MM.1S (cell line): Measurements from ENCODE around the gene PHLDB1.
"Not testable (repeated sequence)": the region's sequence is repeated elsewhere in the genome, so short reads cannot be mapped to it uniquely, and the experiment has no call there.

Source experiments
- DNase-seq: peaks from one replicate; pipeline ENCODE4 v3.0.0-alpha.2; 2015
- H2AFZ ChIP-seq: fragments of 300-600 bp; sonication (generic); 2 replicates; pipeline ENCODE4 v1.6.0; 2016; ENCODE audit warnings: antibody characterized with exemption, low read length
- H3F3A ChIP-seq: fragments of 300-600 bp; sonication (generic); 2 replicates; pipeline ENCODE4 v1.6.1; 2016; ENCODE audit warnings: mild to moderate bottlenecking, antibody characterized with exemption, low read length, moderate library complexity, mixed read lengths; ENCODE audit not compliant: insufficient read depth
- H3K27ac ChIP-seq: fragments of 300-600 bp; sonication (generic); 2 replicates; pipeline ENCODE4 v1.5.1; 2016; ENCODE audit warnings: mild to moderate bottlenecking, low read length
- H3K27me3 ChIP-seq: fragments of 300-600 bp; sonication (generic); replicated peaks from 2 replicates; pipeline ENCODE4 v1.6.0; 2016; ENCODE audit warnings: low read length; ENCODE audit not compliant: insufficient read depth
- H3K36me3 ChIP-seq: fragments of 300-600 bp; sonication (generic); replicated peaks from 2 replicates; pipeline ENCODE4 v1.6.1; 2016; ENCODE audit warnings: mild to moderate bottlenecking, low read length, mixed read lengths; ENCODE audit not compliant: insufficient read depth
- H3K4me1 ChIP-seq: fragments of 300-600 bp; sonication (generic); 2 replicates; pipeline ENCODE4 v1.6.1; 2016; ENCODE audit warnings: low read length, mixed read lengths
- H3K4me2 ChIP-seq: fragments of 300-600 bp; sonication (generic); 2 replicates; pipeline ENCODE4 v1.6.0; 2016; ENCODE audit warnings: low read depth, low read length
- H3K4me3 ChIP-seq: fragments of 300-600 bp; sonication (generic); 2 replicates; pipeline ENCODE4 v1.5.1; 2016; ENCODE audit warnings: low read length, mixed read lengths
- H3K79me2 ChIP-seq: fragments of 300-600 bp; sonication (generic); 2 replicates; pipeline ENCODE4 v1.6.1; 2016; ENCODE audit warnings: mixed run types, low read length, mixed read lengths
- H3K9ac ChIP-seq: fragments of 300-600 bp; sonication (generic); 2 replicates; pipeline ENCODE4 v1.6.1; 2016; ENCODE audit warnings: low read length, mixed read lengths
- H3K9me2 ChIP-seq: fragments of 300-600 bp; sonication (generic); replicated peaks from 2 replicates; pipeline ENCODE4 v1.6.1; 2016; ENCODE audit warnings: mild to moderate bottlenecking, low read length, mixed read lengths; ENCODE audit not compliant: insufficient read depth
- H3K9me3 ChIP-seq: fragments of 300-600 bp; sonication (generic); replicated peaks from 2 replicates; pipeline ENCODE4 v1.6.1; 2016; ENCODE audit warnings: mild to moderate bottlenecking, low read length, mixed read lengths; ENCODE audit not compliant: insufficient read depth
- H4K20me1 ChIP-seq: fragments of 300-600 bp; sonication (generic); 2 replicates; pipeline ENCODE4 v1.6.1; 2016; ENCODE audit warnings: mild to moderate bottlenecking, low read length, moderate library complexity, mixed read lengths; ENCODE audit not compliant: insufficient read depth
- CTCF ChIP-seq: fragments of 300-600 bp; sonication (generic); IDR thresholded peaks from 2 replicates; pipeline ENCODE4 v1.5.1; 2016; ENCODE audit warnings: antibody characterized with exemption, low read length, mixed read lengths
- EZH2 ChIP-seq: fragments of 300-600 bp; sonication (generic); optimal IDR thresholded peaks from 2 replicates; pipeline ENCODE3; 2017; ENCODE audit warnings: low read depth, mild to moderate bottlenecking, antibody characterized with exemption, low read length, mixed read lengths
- EZH2phosphoT487 ChIP-seq: fragments of 300-600 bp; sonication (generic); IDR thresholded peaks from 2 replicates; pipeline ENCODE4 v1.6.1; 2018; ENCODE audit warnings: antibody characterized with exemption, low read length

PHLDB1 gene

DNA sequence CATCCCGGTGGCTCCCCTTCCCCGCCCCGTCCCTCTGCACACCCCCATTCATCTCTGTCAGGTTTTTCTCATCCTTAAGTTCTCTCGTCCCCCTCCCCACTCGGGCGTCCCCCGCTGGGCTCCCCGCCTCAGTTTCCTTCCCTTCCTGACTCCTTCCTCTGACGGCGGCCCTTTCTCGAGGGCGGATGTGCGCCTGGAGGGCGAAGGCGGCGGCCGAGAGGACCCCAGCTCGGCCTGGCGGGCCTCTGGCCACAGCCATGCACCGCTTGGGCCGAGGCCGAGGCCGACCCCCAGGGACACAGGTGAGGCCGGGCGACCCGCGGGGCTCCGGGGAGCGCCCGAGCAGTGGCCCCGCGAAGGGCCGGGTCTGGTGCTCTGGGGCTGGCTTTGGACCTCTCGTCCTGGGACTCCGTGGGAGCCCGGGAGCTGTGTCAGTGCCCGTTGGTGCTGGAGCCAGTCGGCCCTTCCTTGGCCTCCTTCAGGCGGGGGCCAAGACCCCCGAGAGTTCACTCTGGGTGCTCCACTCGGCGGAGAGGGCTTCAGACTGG is 2.9 kb downstream of the PHLDB1 start:
- Histone ChIP-seq H3K4me2 (peak overlapping the region; percentile 99), H2AFZ (peak overlapping the region; percentile 80), H3K79me2 (no peaks in the 10 kb centered on the region), H3K9ac (peak overlapping the region; percentile 25; the same call in 1 of the 2 replicates), H3K36me3 (no peaks in the 10 kb centered on the region), H3K4me1 (peaks cover 11% of the 10 kb centered on the region; the same call in 1 of the 2 replicates), H3K27me3 (peaks cover 46% of the 10 kb centered on the region), H4K20me1 (no peaks in the 10 kb centered on the region), H3F3A (no peaks in the 10 kb centered on the region), H3K9me2 (no peaks in the 10 kb centered on the region), H3K27ac (no peak overlapping the region), H3K9me3 (no peaks in the 10 kb centered on the region), H3K4me3 (peak overlapping the region; percentile 63)
- peak; percentile 82 for TF ChIP-seq EZH2
- TF ChIP-seq CTCF: no peak
- no peak for TF ChIP-seq EZH2phosphoT487
- no peak for DNase-seq

DNA sequence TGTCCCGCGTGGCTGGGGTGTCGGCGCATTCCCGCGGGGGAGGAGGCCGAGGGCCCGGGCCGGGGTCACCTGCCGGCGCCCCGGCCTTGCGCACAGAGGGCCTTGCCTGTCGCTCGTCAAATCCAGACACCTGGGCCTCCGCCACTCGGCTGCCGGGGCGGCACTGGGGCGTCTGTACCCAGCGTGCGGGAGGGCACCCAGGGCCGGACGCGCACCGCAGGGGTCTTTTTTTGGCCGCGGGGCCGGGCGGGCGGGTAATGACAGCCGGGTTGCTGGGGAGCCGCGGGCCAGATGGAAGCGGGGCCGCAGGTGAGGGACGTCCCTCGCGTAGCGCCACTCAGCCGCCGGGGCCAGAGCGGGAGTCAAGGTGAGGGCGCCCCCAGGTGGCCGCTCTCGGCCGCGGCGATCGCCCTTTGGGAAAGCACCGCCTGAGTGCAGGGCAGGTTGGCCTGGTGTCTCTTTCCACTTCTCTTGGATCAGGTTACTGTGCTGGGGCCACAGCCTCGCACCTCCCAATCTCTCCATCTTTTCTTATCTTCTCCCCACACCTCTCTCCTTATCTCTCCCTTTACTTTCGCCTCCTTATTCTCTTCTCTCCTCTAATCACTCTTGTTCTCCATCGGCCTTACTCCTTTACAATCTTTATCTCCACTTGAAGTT is 3.5 kb downstream of the PHLDB1 start:
- DNase-seq: peak; percentile 81
- H3K4me2 ChIP-seq: peak overlapping the region; percentile 99
- H3K9ac ChIP-seq: peak overlapping the region; percentile 25; the same call in 1 of the 2 replicates
- no peaks in the 10 kb centered on the region for H3K79me2 ChIP-seq
- peaks cover 11% of the 10 kb centered on the region; the same call in 1 of the 2 replicates for H3K4me1 ChIP-seq
- peak overlapping the region; percentile 63 for H3K4me3 ChIP-seq
- TF ChIP-seq EZH2 (no peak), CTCF (peak; percentile 69), EZH2phosphoT487 (no peak)
- no peaks in the 10 kb centered on the region for H3K9me3 ChIP-seq
- no peaks in the 10 kb centered on the region for H3K36me3 ChIP-seq
- no peaks in the 10 kb centered on the region for H3F3A ChIP-seq
- peaks cover 43% of the 10 kb centered on the region for H3K27me3 ChIP-seq
- no peak overlapping the region for H3K27ac ChIP-seq
- no peaks in the 10 kb centered on the region for H4K20me1 ChIP-seq
- H2AFZ ChIP-seq: peak overlapping the region; percentile 80
- no peaks in the 10 kb centered on the region for H3K9me2 ChIP-seq

DNA sequence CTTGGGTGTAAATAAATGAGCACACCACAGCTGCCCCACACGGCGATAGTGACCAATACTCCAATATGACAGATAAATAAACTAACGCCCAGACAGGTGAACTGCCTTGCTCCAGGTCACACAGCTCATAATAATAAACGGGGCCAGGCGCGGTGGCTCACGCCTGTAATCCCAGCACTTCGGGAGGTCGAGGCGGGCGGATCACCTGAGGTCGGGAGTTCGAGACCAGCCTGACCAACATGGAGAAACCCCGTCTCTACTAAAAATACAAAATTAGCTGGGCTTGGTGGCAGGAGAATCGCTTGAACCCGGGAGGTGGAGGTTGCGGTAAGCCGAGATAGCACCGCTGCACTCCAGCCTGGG is 4.0 kb downstream of the PHLDB1 start:
- H2AFZ ChIP-seq: 0 out of 2 replicates have a peak overlapping the region, but pooled peaks have one; percentile 36
- not testable (repeated sequence) for H3K79me2 ChIP-seq, H3K36me3 ChIP-seq, H3K9me2 ChIP-seq, H3K27ac ChIP-seq, H3F3A ChIP-seq, H3K4me3 ChIP-seq, H4K20me1 ChIP-seq, DNase-seq, H3K9ac ChIP-seq, H3K9me3 ChIP-seq
- peaks cover 38% of the 10 kb centered on the region for H3K27me3 ChIP-seq
- peak overlapping the region; percentile 99; the same call in 1 of the 2 replicates for H3K4me2 ChIP-seq
- peaks cover 11% of the 10 kb centered on the region; the same call in 1 of the 2 replicates for H3K4me1 ChIP-seq

DNA sequence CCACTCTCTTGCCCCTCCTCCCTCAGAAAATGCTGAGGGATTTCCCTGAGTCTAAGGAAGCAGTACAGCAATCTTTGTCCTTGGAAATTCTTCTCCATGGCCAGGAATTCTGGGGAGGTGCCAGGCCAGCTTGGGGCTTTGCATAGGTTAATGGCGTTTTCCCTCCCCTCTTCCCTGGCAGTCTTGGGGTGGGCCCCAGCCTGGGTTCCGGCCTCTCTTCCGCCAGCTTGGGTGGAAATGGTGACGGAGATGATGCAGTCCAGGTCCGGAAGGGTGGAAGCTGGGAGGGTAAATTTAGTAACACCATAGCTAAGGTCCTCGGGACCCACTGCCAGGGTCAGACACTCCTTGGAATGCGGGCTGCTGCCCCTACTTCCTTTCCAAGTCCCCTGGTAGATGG is 5.0 kb downstream of the PHLDB1 start:
- H3K9me2 ChIP-seq: no peaks in the 10 kb centered on the region
- no peak overlapping the region for H3K27ac ChIP-seq
- H3K36me3 ChIP-seq: no peaks in the 10 kb centered on the region
- H3K27me3 ChIP-seq: peaks cover 32% of the 10 kb centered on the region
- H3K4me2 ChIP-seq: no peak overlapping the region
- peaks cover 11% of the 10 kb centered on the region; the same call in 1 of the 2 replicates for H3K4me1 ChIP-seq
- H3K9me3 ChIP-seq: no peaks in the 10 kb centered on the region
- no peak for TF ChIP-seq EZH2
- no peak for TF ChIP-seq CTCF
- H3K9ac ChIP-seq: no peak overlapping the region
- no peak overlapping the region for H3K4me3 ChIP-seq
- H2AFZ ChIP-seq: no peak overlapping the region
- H3K79me2 ChIP-seq: no peaks in the 10 kb centered on the region
- DNase-seq: no peak
- no peaks in the 10 kb centered on the region for H3F3A ChIP-seq
- H4K20me1 ChIP-seq: no peaks in the 10 kb centered on the region
